Measurements from ENCODE around the gene FAM219B.

Gene FAM219B

GRCh38 chr15:74893627-74894026 lies 13.0 kb downstream of the FAM219B start:
- no peak for TF ChIP-seq CTCF (IDR thresholded peaks at IDR 0.05; ENCODE audit: low read depth, low read length, missing control alignments)
- H3K4me3 ChIP-seq (replicated peaks; ENCODE audit: low read depth, low read length) = no peak overlapping the region
- no peak for DNase-seq (ENCODE audit: extremely low read depth, low read depth)

GRCh38 chr15:74892931-74893330 lies 13.7 kb downstream of the FAM219B start:
- TF ChIP-seq CTCF (IDR thresholded peaks at IDR 0.05; ENCODE audit: low read depth, low read length, missing control alignments) = no peak
- no peak overlapping the region for H3K4me3 ChIP-seq (replicated peaks; ENCODE audit: low read depth, low read length)
- no peak for DNase-seq (ENCODE audit: extremely low read depth, low read depth)

- DNase-seq (ENCODE audit: extremely low read depth, low read depth) = no peak
- no peak overlapping the region for H3K4me3 ChIP-seq (replicated peaks; ENCODE audit: low read depth, low read length)
- TF ChIP-seq CTCF (IDR thresholded peaks at IDR 0.05; ENCODE audit: low read depth, low read length, missing control alignments) = no peak
These were observed 14.3 kb downstream of the FAM219B start for GRCh38 chr15:74892313-74892712.

- DNase-seq (ENCODE audit: extremely low read depth, low read depth) = no peak
- TF ChIP-seq CTCF (IDR thresholded peaks at IDR 0.05; ENCODE audit: low read depth, low read length, missing control alignments) = no peak
These were observed 15.2 kb downstream of the FAM219B start for GRCh38 chr15:74891469-74891868.

GRCh38 chr15:74890665-74890960 lies 16.0 kb downstream of the FAM219B start:
- no peak for DNase-seq (ENCODE audit: extremely low read depth, low read depth)
- peak overlapping the region; percentile 85 for H3K4me3 ChIP-seq (replicated peaks; ENCODE audit: low read depth, low read length)
- no peak for TF ChIP-seq CTCF (IDR thresholded peaks at IDR 0.05; ENCODE audit: low read depth, low read length, missing control alignments)

More at GRCh38 chr15:74891469-74891868, 15.2 kb downstream of the FAM219B start:
- H3K4me3 ChIP-seq (replicated peaks; ENCODE audit: low read depth, low read length) = no peak overlapping the region

GRCh38 chr15:74889883-74890664 lies 16.6 kb downstream of the FAM219B start, which contains the start of gene MPI:
Gene MPI, plus strand, starts transcription at chr15:74890042. Its CDS starts 32 bp downstream, at chr15:74890074.
- H3K4me3 ChIP-seq (replicated peaks; ENCODE audit: low read depth, low read length) = peak within 1 kb of the TSS; percentile 85
- no peak for TF ChIP-seq CTCF (IDR thresholded peaks at IDR 0.05; ENCODE audit: low read depth, low read length, missing control alignments)
- peak; percentile 44 for DNase-seq (ENCODE audit: extremely low read depth, low read depth)
